HepG2 (cell line): ENCODE measurements around the gene LRTM2. TPM values are rescaled to one million over a fixed set of nuclear protein-coding genes. Genes with fewer than 3 reads are reported as not detected.

ENCODE experiments used
- ATAC-seq: fragments of 200-7000 bp; cut with Tn5 transposase; 3 replicates; pipeline ENCODE4 v1.9.1; 2020; ENCODE audit warnings: mild to moderate bottlenecking, moderate library complexity
- BruUV-seq: library from RNA; stranded (reverse); fragments of 400-500 nt; replicated peaks from 2 replicates; lab custom pipeline; 2021; lab: Mats Ljungman, UMichigan
- CTCF ChIA-PET: fragments of 300-600 bp; formaldehyde crosslinking; extraction: SDS; loops from one replicate; lab custom pipeline; 2021; ENCODE audit warnings: low total read pairs, inconsistent platforms, low intra/inter-chr PET ratio; lab: Yijun Ruan, JAX
- POLR2A ChIA-PET: fragments of 350-600 bp; sonication (Branson Sonifier 250); formaldehyde crosslinking; loops from one replicate; lab custom pipeline; 2020; ENCODE audit warnings: antibody characterized with exemption, inconsistent platforms; lab: Yijun Ruan, JAX
- DNase-seq: peaks from one replicate; pipeline ENCODE4 v3.0.0-alpha.2; 2015; ENCODE audit warnings: low spot score
- FAIRE-seq: peaks from 3 replicates; lab custom pipeline; 2011; peaks lifted over from hg19 to GRCh38; lab: Jason Lieb, UNC
- H2AFZ ChIP-seq: one replicate; pipeline ENCODE4 v1.6.1; 2011; ENCODE audit warnings: low read length, inconsistent platforms
- H3K27ac ChIP-seq: fragments of 300-600 bp; 3 replicates; pipeline ENCODE4 v1.8.0; 2011; ENCODE audit warnings: mixed run types, mild to moderate bottlenecking, mixed read lengths, low read length, inconsistent platforms; ENCODE audit not compliant: insufficient read depth; ENCODE audit errors: extremely low read length
- H3K27me3 ChIP-seq, 2 experiments: fragments of 200-600 bp in 1 of 2; 2 replicates in 1 of 2; 3 replicates in 1 of 2; pipeline versions ENCODE4 v1.6.0 to v1.8.0; 2011; ENCODE audit warnings: low read length in 2 of 2, mild to moderate bottlenecking in 2 of 2, moderate library complexity in 2 of 2, inconsistent platforms in 1 of 2; ENCODE audit not compliant: insufficient read depth in 2 of 2, control insufficient read depth in 1 of 2
- H3K36me3 ChIP-seq, 2 experiments: fragments of 200-600 bp in 1 of 2; replicated peaks in 1 of 2; 2 replicates in 1 of 2; 3 replicates in 1 of 2; pipeline versions ENCODE4 v1.5.1 to v1.8.0; 2011; ENCODE audit warnings: low read length in 2 of 2, inconsistent platforms in 1 of 2; ENCODE audit not compliant: insufficient read depth in 2 of 2, control insufficient read depth in 1 of 2
- H3K4me1 ChIP-seq: 2 replicates; pipeline ENCODE4 v1.5.1; 2012; ENCODE audit warnings: low read length, inconsistent platforms; ENCODE audit not compliant: insufficient read depth
- H3K4me2 ChIP-seq: 2 replicates; pipeline ENCODE4 v1.6.0; 2011; ENCODE audit warnings: low read depth, low read length, inconsistent platforms
- H3K4me3 ChIP-seq, 3 experiments: fragments of 200-600 bp in 1 of 3; sonication (generic), shearing (Covaris generic) in 1 of 3; replicated peaks in 1 of 3; 2 replicates each; pipeline ENCODE4 v1.5.1; 2011 to 2016; ENCODE audit warnings: low read length in 3 of 3, inconsistent platforms in 2 of 3, low read depth in 2 of 3, mild to moderate bottlenecking in 2 of 3, control low read depth in 1 of 3, mixed read lengths in 1 of 3; ENCODE audit not compliant: insufficient read depth in 1 of 3
- H3K79me2 ChIP-seq: one replicate; pipeline ENCODE4 v1.6.1; 2011; ENCODE audit warnings: low read length, inconsistent platforms; ENCODE audit not compliant: insufficient read depth
- H3K9ac ChIP-seq: 2 replicates; pipeline ENCODE4 v1.6.0; 2011; ENCODE audit warnings: mild to moderate bottlenecking, low read depth, low read length, inconsistent platforms; ENCODE audit not compliant: insufficient read depth
- H3K9me3 ChIP-seq: 2 replicates; pipeline ENCODE4 v1.5.1; 2012; ENCODE audit warnings: mild to moderate bottlenecking, low read length
- H4K20me1 ChIP-seq: 2 replicates; pipeline ENCODE4 v1.6.0; 2011; ENCODE audit warnings: inconsistent platforms, mild to moderate bottlenecking, low read length, moderate library complexity; ENCODE audit not compliant: insufficient read depth
- ATAD3A ChIP-seq: sonication (generic); formaldehyde crosslinking; IDR thresholded peaks from 2 replicates; pipeline ENCODE4 v1.4.0; 2020; ENCODE audit warnings: missing genetic modification reagents
- HOXA7 ChIP-seq: sonication (generic); formaldehyde crosslinking; IDR thresholded peaks from 2 replicates; pipeline ENCODE4 v1.8.1; 2022; ENCODE audit warnings: mild to moderate bottlenecking, missing genetic modification reagents, moderate library complexity
- KLF6 ChIP-seq: IDR thresholded peaks from 2 replicates; pipeline ENCODE4 v1.8.0; 2016; ENCODE audit warnings: missing biosample characterization, missing genetic modification reagents
- MTERF4 ChIP-seq: sonication (generic); formaldehyde crosslinking; IDR thresholded peaks from 2 replicates; pipeline ENCODE4 v1.8.0; 2023; ENCODE audit warnings: mild to moderate bottlenecking, missing genetic modification reagents
- SNRNP70 ChIP-seq: fragments of 200-400 bp; formaldehyde crosslinking; IDR thresholded peaks from 2 replicates; pipeline ENCODE4 v1.6.1; 2017; ENCODE audit warnings: mild to moderate bottlenecking, low read depth, low read length, moderate library complexity
- ZBTB37 ChIP-seq: sonication (generic); formaldehyde crosslinking; IDR thresholded peaks from 2 replicates; pipeline ENCODE4 v1.4.0; 2020; ENCODE audit warnings: mild to moderate bottlenecking, missing genetic modification reagents
- ZNF564 ChIP-seq: sonication (generic); formaldehyde crosslinking; IDR thresholded peaks from 2 replicates; pipeline ENCODE4 v1.8.1; 2023; ENCODE audit warnings: mild to moderate bottlenecking, missing genetic modification reagents
- ZNF629 ChIP-seq: sonication (generic); formaldehyde crosslinking; conservative IDR thresholded peaks from 2 replicates; pipeline ENCODE4 v1.5.0; 2020; ENCODE audit warnings: missing genetic modification reagents
- WGBS: methylation state at CpG from one replicate; pipeline ENCODE4 v1.1.6; 2017; ENCODE audit warnings: low lambda C conversion rate; 5-methylcytosine and 5-hydroxymethylcytosine counted together
- in situ Hi-C: cut with HindIII; loops from 2 replicates; pipeline ENCODE4 v1.10.0; 2017; ENCODE audit warnings: low pct_unique_long_range_greater_than_20kb; ENCODE audit not compliant: extremely low pct_ligation_motif_present
- intact Hi-C: fragments of 100-400 bp; cut with micrococcal nuclease; formaldehyde crosslinking; loops from one replicate; pipeline ENCODE4 v1.10.0; 2022; ENCODE audit not compliant: unreplicated experiment
- polyA plus RNA-seq, 8 experiments: library from polyadenylated mRNA; depleted of rRNA in 3 of 8; stranded (reverse) in 7 of 8; unstranded in 1 of 8; fragments of >200 nt; fragmentation: Illumina TruSeq in 4 of 8; extraction: Trizol in 4 of 8; gene quantifications; 2 replicates each; pipeline versions ENCODE4 v1.2.1 to v1.2.3, GENCODE V29; 2011 to 2016; ENCODE audit warnings: low read depth in 4 of 8, missing spikeins in 1 of 8, mixed read lengths in 1 of 8; ENCODE audit not compliant: insufficient read depth in 1 of 8
- total RNA-seq, 5 experiments: library from RNA; depleted of rRNA; stranded (reverse); fragments of >200 nt; fragmentation: Illumina TruSeq; extraction: Trizol; gene quantifications; 2 replicates each; pipeline ENCODE4 v1.2.3, GENCODE V29; 2016; ENCODE audit warnings: low read depth in 1 of 5

The LRTM2 gene
- total and polyA plus RNA-seq, 2 of the 13 experiments (the other 11 are each of a cell fraction or from before 2014, with no cell fraction given) = 0.09 TPM; not detected in 1

GRCh38 chr12:1776170-1776921, 44.0 kb upstream of the LRTM2 start:
- H3K27ac ChIP-seq = peak overlapping the region; percentile 8
- DNase-seq = no peak

More at GRCh38 chr12:1776170-1776921, 44.0 kb upstream of the LRTM2 start:
- intact Hi-C loops = no loop called here
- Histone ChIP-seq H3K9me3 (no peaks in the 10 kb centered on the region), H3K36me3 (peaks cover 9 to 79% of the 10 kb centered on the region in 2 experiments), H2AFZ (no peak overlapping the region), H3K9ac (no peak overlapping the region), H3K4me1 (peaks cover 21% of the 10 kb centered on the region), H3K27me3 (no peaks in the 10 kb centered on the region), H3K4me3 (no peak overlapping the region), H4K20me1 (no peaks in the 10 kb centered on the region), H3K79me2 (peaks cover 54% of the 10 kb centered on the region), H3K4me2 (no peak overlapping the region)
- TF ChIP-seq ATAD3A (CRISPR knock-in tag) (no peak), ZNF564 (CRISPR knock-in tag) (no peak), ZNF629 (no peak), SNRNP70 (no peak), MTERF4 (CRISPR knock-in tag) (no peak), ZBTB37 (CRISPR knock-in tag) (no peak), KLF6 (CRISPR knock-in tag) (no peak), HOXA7 (no peak)
- FAIRE-seq = no peak
- in situ Hi-C loops = no loop called here
- BruUV-seq = no TSS peak
- CTCF ChIA-PET = no interaction called here
- POLR2A ChIA-PET = no interaction called here
- WGBS = 95% methylated on average over 4 of the region's 4 CpGs
- no peak for ATAC-seq
